Activated T-cell treated with anti-CD3 and anti-CD28 coated beads, Interleukin-2, amount 50 U/mL, for 48 hours (primary cell): ENCODE measurements around the gene SESTD1.
"Not testable (repeated sequence)": the region's sequence is repeated elsewhere in the genome, so short reads cannot be mapped to it uniquely, and the experiment has no call there.

Experiments
- DNase-seq, 2 experiments: peaks; one replicate each; pipeline ENCODE4 v3.0.0-alpha.2; 2020

The SESTD1 gene

DNA sequence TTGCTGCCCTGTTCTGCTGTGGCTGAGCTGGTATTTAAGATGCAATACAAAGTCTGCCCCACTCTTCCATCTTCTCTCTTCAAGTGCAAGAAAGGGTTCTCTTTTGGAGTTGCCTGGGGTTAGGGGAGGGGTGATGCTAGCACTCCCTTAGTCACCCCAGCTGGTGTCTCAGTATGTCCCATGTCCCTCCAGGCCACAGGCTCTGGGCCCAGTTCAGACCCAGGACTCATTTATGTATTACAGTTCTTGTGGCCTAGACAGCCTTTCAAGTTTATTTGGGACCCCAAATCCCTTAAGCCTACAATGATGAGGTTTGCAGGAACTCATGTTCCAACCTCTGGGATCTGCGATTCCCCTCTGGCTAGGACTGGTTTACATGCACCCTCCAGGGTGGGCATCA, 167.5 kb downstream of the SESTD1 start:
- DNase-seq = no peak

DNA sequence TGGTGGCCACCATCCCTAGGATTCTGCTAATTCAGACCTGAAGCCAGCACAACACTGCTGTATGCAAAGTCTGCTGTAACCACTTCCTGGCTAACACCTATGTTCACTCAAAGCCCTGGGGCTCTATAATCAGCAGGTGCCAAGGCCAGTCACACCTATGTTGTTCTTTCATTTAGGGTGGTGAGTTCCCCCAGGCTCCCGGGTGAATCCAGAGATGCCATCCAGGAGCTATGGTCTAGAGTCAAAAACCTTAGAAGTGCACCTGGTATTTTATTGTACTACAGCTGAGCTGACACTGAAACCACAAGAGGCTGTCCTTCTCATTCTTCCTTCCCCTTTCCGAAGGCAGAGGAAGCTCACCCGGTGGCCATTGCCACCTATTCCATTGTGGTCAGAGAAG, 168.5 kb downstream of the SESTD1 start:
- no peak for DNase-seq

DNA sequence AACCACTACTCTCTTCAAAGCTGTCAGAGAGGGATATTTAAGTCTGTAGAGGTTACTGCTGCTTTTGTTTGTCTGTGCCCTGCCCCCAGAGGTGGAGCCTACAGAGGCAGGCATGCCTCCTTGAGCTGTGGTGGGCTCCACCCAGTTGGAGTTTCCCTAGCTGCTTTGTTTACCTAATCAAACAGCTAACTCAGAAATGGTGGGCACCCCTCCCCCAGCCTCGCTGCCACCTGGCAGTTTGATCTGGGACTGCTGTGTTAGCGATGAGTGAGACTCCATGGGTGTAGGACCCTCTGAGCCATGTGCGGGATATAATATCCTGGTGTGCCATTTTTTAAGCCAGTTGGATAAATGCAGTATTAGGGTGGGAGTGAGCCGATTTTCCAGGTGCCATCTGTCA, 171.7 kb downstream of the SESTD1 start:
- DNase-seq = not testable (repeated sequence)

DNA sequence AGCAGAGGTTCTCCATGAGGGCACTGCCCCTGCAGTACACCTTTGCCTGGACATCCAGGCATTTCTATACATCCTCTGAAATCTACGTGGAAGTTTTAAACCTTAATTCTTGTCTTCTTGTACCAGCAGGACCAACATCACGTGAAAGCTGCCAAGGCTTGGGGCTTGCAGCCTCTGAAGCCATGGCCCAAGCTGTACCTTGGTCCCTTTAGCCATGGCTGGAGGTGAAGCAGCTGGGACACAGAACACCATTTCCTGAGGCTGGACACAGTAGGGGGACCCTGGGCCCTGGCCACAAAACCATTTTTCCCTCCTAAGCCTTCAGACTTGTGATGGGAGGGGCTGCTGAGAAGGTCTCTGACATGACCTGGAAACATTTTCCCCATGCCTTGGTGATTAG, 181.9 kb downstream of the SESTD1 start:
- DNase-seq = no peak

DNA sequence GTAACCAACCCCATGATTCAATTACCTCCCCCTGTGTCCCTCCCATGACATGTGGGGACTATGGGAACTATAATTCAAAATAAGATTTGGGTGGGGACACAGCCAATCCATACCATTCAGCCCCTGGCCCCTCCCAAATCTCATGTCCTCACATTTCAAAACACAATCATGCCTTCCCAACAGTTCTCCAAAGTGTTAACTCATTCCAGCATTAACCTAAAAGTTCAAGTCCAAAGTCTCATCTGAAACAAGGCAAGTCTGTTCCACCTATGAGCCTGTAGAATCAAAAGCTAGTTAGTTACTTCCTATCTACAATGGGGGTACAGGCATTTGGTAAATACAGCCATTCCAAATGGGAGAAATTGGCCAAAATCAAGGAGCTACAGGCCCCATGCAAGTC, 182.7 kb downstream of the SESTD1 start:
- DNase-seq = no peak

DNA sequence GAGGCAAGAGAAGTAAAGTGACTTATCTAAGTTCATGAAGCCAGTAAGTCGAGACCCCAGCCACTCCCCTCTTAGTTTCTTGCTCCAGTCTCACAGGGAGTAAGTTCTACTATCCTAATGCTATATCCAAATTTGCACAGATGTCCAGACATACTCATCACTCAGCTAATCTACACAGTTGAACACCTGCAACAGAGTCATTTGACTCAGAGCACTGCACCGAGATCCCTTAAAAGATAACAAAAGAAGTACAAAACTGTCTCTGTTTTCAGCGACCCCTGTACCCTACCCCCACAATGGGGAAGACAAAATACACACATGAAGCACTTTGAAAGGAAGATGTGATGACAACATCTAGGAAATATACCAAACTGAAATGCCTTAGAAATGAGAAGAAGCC, 192.1 kb downstream of the SESTD1 start:
- DNase-seq = no peak

DNA sequence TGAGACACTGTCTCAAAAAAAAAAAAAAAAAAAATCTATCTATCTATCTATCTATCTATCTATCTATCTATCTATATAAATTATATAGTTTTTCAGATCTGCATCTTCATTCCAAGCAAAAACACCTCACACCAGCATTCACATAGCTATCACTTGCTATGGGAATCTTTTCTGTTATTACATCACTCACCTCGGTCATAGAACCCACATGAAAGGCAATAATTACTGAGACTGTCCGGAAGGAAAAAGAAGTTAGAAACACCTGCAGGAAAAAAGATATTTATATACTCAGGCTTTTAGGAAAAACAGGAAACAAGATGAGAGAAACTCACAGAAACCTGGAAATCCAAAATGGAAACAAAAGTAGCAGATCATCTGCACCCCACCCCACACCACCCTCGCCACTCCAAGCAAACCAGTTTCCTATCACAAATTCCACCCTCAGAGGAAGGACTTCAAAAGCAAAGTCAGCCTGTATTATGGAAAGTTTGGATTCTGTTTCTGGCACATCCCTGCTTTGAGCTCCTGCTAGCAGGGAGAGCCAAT, 192.7 kb downstream of the SESTD1 start:
- no peak for DNase-seq

DNA sequence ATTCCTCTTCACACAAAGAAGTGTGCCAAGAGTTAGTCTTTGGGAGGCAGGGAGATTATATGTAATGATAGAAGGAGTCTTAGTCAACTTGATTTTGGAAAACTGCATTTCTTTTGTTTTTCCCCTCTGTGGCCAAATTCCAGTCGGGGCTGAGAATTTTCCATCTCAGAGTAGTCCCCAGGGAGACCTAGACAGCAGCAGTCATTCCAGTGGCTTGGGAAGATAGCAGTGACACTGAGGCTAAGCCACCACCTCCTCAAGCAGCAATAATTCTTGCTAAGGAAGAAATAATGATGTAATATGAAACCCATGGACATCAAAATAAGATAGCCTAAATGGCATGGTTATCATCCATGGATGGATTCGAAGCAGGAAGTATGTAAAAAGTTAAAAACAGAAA, 193.7 kb downstream of the SESTD1 start:
- DNase-seq = no peak

DNA sequence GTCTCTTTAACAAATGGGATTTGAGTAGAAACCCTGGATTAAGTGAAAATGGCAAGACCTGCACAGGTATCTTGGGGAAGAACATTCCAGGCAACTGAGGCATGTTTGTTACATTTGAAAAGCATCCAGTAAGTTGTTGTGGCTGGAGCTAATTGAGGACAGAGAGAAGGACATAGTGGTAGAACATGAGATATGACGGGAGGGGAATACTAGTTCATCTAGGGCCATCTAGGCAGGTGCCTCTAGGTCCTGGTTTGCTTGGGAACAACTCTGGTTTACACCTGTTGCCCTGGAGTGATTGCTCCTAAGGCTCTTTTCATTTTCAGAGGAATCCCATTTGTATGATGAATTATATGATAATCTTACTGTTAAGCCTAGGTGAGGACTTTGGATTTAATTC, 194.9 kb downstream of the SESTD1 start:
- no peak for DNase-seq

DNA sequence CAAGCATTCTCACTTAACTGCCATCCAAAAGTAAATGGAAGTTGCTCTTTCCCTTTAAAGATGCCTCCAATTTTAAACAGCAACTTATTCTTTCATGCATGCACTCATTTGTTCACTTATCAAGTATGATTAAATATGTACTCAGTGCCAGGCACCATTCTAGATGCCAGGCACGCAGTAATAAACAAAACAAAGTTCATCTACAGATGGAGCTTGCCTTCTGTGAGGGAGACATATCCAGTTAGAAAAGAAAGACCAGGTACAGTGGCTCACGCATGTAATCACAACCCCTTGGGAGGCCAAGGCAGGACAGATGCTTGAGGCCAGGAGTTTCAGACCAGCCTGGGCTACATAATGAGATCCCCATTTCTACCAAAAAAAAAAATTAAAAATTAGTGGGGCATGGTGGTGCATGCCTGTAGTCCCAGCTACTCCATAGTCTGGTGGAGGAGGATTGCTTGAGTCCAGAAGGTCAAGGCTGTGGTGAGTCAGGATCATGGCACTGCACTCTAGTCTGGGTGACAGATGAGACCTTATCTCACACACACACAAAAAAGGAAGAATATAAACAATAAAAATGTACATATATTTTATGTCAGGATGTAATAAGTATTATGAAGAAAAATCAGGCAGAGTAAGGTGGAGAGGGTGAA, 195.5 kb downstream of the SESTD1 start:
- no peak for DNase-seq

DNA sequence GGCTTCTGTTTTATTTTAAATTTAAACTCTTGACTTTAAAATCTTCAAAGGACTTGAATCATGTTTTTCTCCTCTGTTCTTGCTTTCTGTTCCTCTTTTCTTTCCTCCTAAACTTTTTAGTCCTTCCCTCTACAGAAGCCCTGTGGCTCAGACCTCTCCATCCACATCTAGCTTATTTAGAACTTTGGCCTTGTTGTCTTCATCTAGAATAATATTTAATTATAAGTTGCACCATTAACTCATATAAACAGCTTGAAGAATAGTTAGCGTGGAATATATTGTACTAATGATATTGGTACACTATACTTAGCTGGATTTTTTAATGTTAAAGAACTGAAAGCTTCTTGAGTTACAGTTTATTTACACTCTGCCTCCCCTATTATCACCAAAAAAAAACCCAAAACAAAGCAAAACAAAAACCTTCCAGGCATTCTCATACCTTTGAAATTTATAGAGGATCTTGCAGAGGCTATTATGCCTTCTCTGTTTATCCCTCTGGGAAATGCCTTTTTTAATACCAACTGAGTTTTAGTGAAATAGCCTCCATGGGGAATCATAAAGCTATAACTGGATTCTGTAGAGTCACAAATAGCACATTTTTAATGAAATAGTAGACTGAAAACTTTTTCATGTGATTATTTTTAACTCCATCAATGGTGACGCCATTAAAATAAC, 205.5 kb downstream of the SESTD1 start:
- no peak for DNase-seq

DNA sequence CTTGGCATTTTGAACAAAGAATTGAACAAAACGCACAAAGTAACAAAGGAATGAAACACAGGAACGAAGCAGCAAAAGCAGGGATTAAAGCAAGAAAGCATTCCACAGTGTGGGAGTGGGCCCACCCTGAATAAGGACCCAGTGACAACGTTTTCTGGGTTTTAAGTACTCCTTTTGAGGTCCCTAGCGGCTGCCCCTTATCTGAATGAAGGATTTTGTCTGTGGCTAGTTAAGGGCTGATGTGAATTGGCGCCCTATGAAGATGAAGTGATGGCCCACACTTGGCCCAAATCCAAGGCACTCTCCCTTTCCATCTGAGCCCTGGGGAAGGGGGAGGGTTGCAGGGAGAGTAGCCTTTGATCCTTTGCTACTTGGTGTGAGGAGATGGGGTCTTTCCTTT, 206.9 kb downstream of the SESTD1 start:
- DNase-seq = no peak

DNA sequence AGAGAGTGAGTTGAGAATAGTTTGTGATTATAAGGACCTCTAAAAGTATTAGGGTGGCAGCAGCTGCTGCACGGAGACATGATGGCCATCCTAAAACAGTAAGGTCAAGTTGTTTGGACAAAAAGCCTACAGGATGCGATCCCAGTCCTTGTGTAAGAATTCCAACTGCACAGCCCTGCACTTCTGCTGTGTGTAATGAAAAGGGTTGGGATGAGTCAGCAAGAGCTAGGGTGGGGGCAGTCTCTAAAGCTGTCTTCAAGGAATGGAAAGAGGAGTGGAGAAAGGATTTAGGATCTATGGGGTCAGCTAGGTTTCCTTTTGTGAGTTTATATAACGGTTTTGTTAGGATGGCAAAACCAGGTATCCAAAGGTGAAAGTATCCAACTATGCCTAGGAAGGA, 211.1 kb downstream of the SESTD1 start:
- DNase-seq = not testable (repeated sequence)
